GM19025 (cell line): Measurements from ENCODE around the gene MN1.

Source experiments
- ATAC-seq: cut with Tn5 transposase; IDR thresholded peaks from one replicate; pipeline ENCODE4 v1.9.1; 2021; ENCODE audit warnings: mild to moderate bottlenecking, low read depth, moderate library complexity; ENCODE audit not compliant: unreplicated experiment

Gene MN1

GRCh38 chr22:27786291-27786932 lies 15.1 kb downstream of the MN1 start:
- no peak for ATAC-seq

GRCh38 chr22:27785831-27786230 lies 15.7 kb downstream of the MN1 start:
- no peak for ATAC-seq

GRCh38 chr22:27784120-27784475 lies 17.5 kb downstream of the MN1 start:
- no peak for ATAC-seq

- no peak for ATAC-seq
Observed at GRCh38 chr22:27783436-27784119, 18.0 kb downstream of the MN1 start.

GRCh38 chr22:27782088-27782487 lies 19.5 kb downstream of the MN1 start:
- no peak for ATAC-seq

GRCh38 chr22:27780161-27780575 lies 21.4 kb downstream of the MN1 start:
- no peak for ATAC-seq

GRCh38 chr22:27779643-27780042 lies 21.9 kb downstream of the MN1 start:
- ATAC-seq: no peak

GRCh38 chr22:27778294-27779090 lies 23.1 kb downstream of the MN1 start:
- no peak for ATAC-seq

GRCh38 chr22:27777128-27777527 lies 24.4 kb downstream of the MN1 start:
- no peak for ATAC-seq

GRCh38 chr22:27776650-27776958 lies 25.0 kb downstream of the MN1 start:
- no peak for ATAC-seq

GRCh38 chr22:27775758-27776649 lies 25.6 kb downstream of the MN1 start:
- ATAC-seq: no peak

GRCh38 chr22:27775087-27775698 lies 26.4 kb downstream of the MN1 start:
- ATAC-seq: no peak

GRCh38 chr22:27774200-27774599 lies 27.4 kb downstream of the MN1 start:
- ATAC-seq: no peak

GRCh38 chr22:27772984-27773498 lies 28.5 kb downstream of the MN1 start:
- ATAC-seq: no peak

GRCh38 chr22:27772081-27772983 lies 29.2 kb downstream of the MN1 start:
- no peak for ATAC-seq

- ATAC-seq: no peak
Observed at GRCh38 chr22:27771637-27772036, 29.9 kb downstream of the MN1 start.

- no peak for ATAC-seq
Observed at GRCh38 chr22:27769012-27769411, 32.5 kb downstream of the MN1 start.

GRCh38 chr22:27768027-27768653 lies 33.4 kb downstream of the MN1 start:
- no peak for ATAC-seq

- ATAC-seq: no peak
Observed at GRCh38 chr22:27766679-27767078, 34.9 kb downstream of the MN1 start.
